HG03457 (cell line): Measurements from ENCODE around the gene HOGA1.
"Not testable (repeated sequence)": the region's sequence is repeated elsewhere in the genome, so short reads cannot be mapped to it uniquely, and the experiment has no call there.

Experiments used
- ATAC-seq: cut with Tn5 transposase; IDR thresholded peaks from one replicate; pipeline ENCODE4 v1.9.1; 2021; ENCODE audit warnings: moderate number of reproducible peaks; ENCODE audit not compliant: unreplicated experiment

Gene HOGA1

DNA sequence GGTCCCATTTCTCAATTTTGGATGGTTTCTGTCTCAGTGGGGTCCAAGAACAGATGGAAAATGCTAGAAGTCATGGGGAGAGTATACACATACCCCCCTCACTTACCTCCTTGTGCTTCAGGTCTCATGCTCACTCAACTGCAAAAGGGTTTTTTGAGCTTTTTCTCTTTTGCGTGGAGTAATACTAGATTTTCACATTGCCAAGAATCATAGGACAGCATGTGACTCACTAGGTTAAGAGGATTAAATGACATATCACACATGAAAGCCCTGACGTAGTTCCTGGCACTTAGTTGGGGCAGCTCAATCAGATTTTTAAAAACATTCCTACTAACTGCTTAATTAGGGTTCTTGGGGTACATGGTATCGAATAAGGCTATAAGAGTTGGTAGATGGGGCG, 60.7 kb downstream of the HOGA1 start:
- ATAC-seq, result no peak

DNA sequence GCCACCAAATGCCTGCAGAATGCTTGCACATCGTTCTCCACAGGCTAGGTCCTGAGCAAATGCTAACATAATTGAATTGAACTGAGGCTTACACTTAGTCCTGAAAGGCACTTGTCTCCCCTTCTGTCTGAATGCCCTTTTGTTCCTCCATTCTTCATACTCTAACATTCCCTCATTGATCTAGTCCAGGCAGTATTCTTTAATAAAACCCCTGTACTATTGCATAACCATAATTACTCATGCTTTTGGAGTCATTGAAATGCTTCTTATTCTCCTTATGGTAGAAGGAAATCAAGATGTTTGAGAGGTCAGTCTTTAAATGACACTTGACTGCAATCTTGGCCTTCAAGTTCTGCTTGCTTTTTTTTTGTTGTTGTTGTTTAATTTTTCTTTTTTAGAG, 63.4 kb downstream of the HOGA1 start:
- ATAC-seq, result no peak

DNA sequence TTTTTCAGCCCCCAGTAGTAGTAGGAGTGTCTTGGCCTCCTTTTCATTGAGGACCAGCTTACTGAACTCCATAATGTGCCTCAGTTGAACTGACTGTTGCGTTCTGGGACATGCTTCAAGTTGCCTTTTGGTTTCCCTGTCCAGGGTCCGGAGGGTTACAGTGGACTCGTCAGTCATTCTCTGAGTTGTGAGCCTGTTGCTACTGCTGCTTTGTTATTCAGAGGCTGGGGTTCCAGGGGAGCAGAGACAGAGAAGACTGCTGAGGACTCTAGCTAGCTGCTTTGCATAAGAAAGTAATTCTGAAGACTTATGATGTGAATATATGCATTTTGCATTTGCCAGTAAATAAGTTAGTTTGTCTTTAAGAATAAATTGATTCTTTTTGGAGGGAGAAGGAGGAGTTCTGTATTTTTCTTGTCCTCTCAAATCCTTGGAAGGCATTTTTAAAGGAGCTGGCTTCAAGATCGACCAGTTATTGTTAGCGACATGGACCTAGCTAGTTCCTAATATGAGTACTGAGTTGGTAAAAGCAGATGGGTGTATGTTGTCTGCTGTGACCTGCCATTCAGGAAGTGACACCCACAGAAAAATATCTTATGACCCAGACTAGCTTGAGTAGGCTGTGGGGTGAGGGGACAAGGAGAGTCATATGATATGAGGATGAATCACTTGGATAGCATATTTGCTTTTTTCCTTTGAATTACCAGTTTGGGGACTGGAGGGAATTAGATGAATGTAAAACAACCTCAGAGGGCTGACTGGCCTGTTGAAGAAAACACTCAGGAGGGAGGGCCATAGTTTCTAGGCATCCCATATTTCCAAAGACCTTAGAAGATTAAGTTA, 64.6 kb downstream of the HOGA1 start:
- ATAC-seq, result no peak

DNA sequence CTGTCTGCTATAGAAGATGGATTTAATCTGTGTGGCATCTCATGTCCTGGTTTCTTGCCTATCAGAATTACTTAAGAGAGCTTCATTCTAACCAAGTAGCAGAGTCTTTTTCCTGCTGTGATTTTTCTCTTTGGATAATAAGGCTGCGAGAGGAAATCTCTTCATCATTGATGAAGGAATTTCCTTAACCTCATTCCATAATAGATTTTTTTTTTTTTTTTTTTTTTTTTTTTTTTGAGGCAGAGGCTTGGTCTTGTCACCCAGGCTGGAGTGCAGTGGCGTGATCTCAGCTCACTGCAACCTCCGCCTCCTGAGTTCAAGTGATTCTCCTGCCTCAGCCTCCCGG, 65.2 kb downstream of the HOGA1 start:
- not testable (repeated sequence) for ATAC-seq

DNA sequence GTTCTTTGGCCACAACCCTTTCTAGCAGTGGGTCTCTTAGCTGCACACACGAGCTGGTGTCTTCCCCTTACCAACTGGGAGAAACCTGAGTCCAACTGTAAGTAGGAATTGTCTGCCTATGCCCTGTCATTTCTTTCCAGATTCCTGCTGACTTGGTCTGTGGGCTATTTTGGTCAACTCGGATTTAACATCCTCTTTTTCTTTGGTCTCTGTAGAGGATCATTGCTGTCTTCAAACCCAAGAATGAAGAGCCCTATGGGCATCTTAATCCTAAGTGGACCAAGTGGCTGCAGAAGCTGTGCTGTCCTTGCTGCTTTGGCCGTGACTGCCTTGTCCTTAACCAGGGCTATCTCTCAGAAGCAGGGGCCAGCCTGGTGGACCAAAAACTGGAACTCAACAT, 66.5 kb downstream of the HOGA1 start:
- ATAC-seq, result no peak

DNA sequence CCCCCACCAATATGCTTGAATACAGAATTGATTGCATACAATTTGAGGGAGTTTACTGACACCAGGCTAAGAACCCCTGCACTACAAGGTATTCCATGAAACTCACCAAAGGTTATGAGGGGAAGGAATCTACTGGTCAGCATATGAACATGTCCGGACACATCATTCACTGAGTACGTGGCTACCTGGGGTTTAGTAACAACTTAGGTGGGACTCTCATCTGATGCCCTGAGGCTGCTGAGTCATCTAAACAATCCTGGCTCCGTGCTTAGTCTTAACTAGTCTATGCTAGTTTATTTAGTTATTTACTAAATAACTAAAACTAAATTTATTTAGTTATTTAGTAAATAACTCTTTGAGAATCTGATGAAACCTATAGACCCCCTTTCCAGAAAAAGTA, 67.6 kb downstream of the HOGA1 start:
- no peak for ATAC-seq

DNA sequence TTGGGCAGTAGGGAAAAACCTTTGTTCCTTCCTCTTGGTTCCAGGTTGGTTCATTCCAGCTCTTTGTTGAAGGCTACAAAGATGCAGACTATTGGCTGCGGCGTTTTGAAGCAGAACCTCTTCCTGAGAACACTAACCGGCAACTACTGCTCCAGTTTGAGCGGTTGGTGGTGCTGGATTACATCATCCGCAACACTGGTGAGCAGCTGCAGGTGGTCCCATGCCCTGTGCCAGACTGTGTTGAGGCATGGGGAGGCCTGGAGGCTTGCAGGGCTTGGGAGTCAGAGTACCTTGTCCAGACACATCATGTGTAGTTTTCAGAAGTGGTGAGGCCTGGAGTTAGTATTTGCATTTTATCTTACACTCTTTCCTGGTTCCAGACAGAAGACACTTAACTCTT, 72.6 kb downstream of the HOGA1 start:
- ATAC-seq, result no peak

DNA sequence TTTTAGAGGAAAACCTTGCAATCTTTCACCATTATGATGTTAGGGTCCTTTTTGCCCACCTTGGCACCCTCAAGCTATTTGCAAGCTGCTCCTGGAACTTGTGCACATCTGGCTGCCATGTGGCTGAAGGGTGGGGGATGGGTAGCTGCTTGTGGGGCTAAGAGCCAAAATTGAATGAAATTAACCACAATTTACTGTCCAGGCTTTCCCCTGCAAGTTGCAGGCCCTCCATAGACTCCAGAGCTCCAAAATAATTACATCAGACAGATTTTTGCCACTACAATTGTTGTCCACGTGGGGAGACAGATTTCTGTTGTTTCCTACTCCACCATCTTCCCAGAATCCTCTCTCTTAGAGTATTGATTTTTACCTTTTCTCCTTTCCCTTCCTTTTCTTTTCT, 75.4 kb downstream of the HOGA1 start:
- ATAC-seq, result no peak
